Fibroblast of skin of left biceps (primary cell): ENCODE measurements around the gene TDRD5.
A peak's percentile ranks its signal among the peaks of the same experiment; 100 is the strongest.
"Not testable (repeated sequence)": the region's sequence is repeated elsewhere in the genome, so short reads cannot be mapped to it uniquely, and the experiment has no call there.

Experiments used
- DNase-seq, 2 experiments: peaks; one replicate each; pipeline ENCODE4 v3.0.0-alpha.2; 2013; ENCODE audit warnings: low read depth in 2 of 2

The TDRD5 gene

DNA sequence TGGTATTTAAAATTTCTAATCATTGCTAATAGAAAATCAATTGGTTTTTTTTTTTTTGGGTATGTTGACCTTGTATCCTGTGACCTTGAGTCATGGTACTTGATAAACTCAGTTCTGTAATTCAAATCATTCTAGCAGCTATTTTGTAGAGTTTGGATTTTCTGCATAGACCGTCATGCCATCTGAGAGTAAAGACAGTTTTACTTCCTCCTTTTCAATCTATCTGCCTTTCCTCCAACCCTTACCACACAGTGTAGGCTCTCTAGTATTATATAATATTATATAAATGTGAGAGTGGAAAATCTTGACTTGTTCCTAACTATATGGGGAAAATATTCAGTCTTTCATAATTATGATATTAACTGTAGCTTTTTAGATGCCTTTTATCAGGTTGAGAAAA lies 7.0 kb downstream of the TDRD5 start:
- no peak for DNase-seq

DNA sequence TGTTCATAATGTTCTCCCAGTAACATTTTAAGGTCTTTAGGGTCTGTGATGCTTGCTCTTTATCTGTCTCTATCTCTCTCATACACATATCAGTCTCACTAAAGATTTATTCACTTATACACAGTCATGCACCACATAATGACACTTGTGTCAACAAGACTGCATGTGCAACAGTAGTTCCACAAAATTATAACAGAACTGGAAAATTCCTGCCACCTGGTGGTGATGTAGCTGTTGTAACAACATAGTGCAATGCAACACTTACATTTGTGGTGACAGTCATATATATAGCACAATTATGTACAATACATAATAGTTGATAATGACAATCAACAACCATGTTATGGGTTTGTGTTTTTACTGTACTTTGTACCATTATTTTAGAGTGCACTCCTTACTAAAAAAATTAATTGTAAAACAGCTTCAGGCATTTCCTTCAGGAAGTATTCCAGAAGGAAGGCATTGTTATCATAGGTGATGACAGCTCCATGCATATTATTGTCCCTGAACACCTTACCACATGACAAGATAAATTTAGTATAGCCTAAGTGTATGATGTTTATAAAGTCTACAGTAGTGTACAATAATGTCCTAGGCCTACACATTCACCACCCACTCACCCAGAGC lies 8.1 kb downstream of the TDRD5 start:
- DNase-seq = no peak

DNA sequence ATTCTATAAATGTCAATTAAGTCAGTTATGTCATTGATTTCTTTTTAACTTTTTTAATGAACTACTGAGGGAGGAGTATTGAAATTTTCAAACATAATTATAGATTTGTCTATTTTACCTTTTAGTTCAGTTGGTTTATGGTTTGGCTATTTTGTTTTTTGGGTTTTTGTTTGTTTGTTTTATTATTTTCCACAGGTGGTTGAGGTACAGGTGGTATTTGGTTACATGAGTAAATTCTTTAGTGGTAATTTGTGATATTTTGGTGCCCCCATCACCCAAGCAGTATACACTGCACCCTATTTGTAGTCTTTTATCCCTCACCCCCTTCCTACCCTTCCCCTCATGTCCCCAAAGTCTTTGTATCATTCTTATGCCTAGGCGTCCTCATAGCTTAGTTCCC lies 9.5 kb downstream of the TDRD5 start:
- DNase-seq = no peak

GRCh38 chr1:179612361-179612760 lies 20.7 kb downstream of the TDRD5 start:
- no peak for DNase-seq

GRCh38 chr1:179630719-179631118 lies 39.1 kb downstream of the TDRD5 start:
- DNase-seq = no peak

GRCh38 chr1:179632868-179633267 lies 41.2 kb downstream of the TDRD5 start:
- DNase-seq = no peak

- DNase-seq = no peak
Measured at GRCh38 chr1:179637211-179637860, 45.7 kb downstream of the TDRD5 start.

- no peak for DNase-seq
Measured at GRCh38 chr1:179661018-179661417, 69.4 kb downstream of the TDRD5 start.

DNA sequence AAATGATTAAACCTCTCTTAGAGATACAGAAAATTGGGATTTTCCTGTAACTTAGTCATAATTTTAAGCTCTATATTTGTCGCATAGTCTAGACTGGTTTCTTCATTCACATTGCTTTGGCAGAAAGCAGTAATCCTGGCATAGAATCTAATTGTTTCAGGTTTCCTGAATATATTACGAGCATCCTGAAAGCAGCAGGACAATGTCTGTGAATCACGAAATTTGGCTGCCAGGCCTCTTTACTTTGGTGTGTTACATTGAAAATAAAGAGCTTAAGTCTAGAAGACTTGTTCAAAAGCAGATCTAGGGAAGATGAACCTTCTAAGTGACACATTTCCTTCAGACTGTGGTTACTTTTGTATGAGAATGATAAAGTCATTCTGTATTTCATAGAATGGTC lies 72.2 kb downstream of the TDRD5 start:
- no peak for DNase-seq

- no peak for DNase-seq
Measured at GRCh38 chr1:179677882-179678281, 86.2 kb downstream of the TDRD5 start.

DNA sequence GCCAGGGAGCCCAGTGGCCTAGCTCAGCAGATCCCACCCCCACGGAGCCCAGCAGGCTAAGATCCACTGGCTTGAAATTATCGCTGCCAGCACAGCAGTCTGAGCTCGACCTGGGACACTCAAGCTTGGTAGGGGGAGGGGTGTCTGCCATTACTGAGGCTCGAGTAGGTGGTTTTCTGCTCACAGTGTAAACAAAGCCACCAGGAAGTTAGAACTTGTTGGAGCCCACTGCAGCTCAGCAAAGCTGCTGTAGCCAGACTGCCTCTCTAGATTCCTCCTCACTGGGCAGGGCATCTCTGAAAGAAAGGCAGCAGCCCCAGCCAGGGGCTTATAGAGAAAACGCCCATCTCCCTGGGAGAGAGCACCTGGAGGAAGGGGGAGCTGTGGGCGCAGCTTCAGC lies 102.9 kb downstream of the TDRD5 start:
- not testable (repeated sequence) for DNase-seq

DNA sequence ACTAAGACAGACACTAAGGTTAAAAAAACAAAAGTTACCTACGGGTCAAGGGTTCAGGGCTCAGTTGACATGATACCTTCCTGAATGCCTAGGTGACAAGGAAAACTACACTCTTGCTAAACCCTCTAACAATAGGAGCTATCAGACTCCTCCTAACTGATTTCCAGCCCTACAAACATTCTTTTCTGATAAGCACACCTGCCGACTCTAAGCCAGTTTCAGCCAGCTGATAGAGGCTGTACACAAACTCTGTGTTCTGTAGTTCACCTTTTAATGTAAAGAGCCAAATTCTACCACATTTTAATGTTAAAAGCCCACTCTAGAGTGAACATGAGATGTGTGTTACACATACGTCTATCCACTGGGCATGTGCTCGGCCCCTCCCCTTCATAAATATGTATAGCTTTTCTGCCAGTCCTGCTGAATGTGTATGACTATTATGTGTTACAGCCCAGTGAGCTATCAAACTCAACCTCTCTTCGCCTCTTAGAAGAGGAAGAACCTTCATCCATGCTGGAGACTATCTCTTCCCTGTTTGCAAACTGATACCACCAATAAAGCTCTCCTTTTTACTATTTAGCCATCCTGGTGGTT lies 111.4 kb downstream of the TDRD5 start:
- DNase-seq = no peak

- DNase-seq = peak; percentile 16 to 29
Measured at GRCh38 chr1:179706339-179706941, 114.8 kb downstream of the TDRD5 start.

- no peak for DNase-seq
Measured at GRCh38 chr1:179707406-179707805, 115.8 kb downstream of the TDRD5 start.

GRCh38 chr1:179708434-179709195 lies 117.0 kb downstream of the TDRD5 start:
- no peak for DNase-seq

DNA sequence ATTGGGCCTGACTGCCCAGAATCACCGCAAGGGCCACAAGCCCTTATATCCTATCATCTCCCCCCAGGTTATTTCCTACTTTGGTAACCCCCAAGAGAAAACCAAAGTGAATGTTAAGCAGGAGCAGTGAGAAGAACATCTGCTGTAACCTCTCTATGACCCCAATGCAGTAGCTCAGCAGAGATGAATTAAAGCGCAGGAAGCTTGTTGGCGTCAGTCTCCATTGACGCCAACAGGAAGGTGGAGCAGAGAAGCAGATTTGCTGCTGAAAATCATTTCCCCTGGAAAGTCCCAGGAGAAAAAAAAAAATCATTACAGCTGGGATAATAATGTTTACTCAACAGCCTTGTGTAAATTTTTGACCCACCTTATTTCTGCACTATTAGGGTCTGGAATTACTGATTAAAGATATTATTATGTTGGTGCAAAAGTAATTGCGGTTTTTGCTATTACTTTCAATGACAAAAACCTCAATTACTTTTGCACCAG lies 118.3 kb downstream of the TDRD5 start:
- peak in 1 of 2 experiments; percentile 10 for DNase-seq

DNA sequence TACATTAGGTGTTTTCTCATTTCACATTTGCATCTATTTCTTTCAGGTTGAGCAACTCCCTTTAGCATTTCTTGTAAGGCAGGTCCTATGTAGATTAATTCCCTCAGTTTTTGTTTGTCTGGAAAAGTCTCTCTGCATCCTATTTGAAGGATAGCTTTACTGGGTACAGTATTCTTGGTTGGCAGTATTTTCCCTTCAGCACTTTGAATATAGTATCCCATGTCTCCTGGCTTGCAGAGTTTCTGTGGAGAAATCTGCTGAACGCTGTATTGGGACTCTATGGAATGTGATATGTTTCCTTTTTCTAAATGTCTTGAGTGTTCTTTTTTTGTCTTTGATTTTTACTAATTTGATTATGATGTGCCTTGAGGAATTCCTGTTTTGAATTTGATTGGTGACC lies 122.5 kb downstream of the TDRD5 start:
- no peak for DNase-seq

DNA sequence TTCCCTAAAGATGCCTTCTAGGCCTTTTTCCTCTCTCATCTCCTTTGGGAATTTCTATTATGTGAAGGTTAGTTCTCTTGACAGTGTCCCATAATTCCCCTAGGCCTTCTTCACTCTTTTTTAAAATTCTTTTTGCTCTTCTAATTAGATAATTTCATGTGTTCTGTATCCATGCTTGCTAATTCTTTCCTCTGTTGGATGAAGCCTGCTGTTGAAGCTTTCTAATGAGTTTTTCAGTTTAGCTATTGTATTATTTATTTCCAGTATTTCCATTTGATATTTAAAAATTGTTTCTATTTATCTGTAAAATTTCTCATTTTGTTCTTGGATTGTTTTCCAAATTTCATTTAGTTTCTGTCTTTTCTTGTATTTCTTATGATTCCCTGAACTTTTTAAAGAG lies 123.0 kb downstream of the TDRD5 start:
- no peak for DNase-seq

DNA sequence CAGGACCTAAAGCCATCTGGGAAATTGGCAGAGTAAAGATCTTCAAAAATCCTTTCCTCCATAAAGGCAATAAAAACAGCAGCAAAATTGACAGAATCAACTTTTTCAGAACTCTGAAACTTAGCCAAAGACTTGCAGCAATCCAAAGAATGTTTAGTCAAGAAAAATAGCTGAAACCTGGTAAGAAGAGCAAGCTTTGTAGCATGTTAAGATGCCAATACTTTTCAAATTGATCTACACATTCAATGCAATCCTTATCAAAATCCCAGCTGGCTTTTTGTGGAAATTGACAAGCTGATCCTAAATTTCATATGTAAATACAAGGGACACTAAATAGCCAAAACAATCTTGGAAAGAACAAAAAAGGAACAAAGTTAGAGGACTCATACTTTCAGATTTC lies 127.6 kb downstream of the TDRD5 start:
- DNase-seq = no peak

GRCh38 chr1:179728271-179728670 lies 136.6 kb downstream of the TDRD5 start:
- no peak for DNase-seq

DNA sequence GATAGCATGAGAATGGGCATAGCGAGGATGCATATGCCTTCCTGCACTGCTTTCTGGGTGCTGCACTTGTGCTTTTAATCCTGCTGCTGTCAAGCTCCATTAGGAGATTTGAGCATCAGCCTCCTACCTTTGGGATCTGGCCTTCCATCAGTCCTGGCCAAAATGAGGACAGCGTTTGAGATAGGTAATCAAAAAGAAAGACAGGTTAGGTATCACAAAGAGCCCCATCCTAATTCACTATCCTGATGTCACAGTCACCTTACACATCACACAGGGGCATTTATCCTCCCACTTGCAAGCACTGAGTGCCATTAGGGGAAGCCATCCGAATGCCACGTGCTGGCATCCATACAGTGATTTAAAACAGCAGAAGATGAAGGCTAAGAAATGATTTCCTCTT lies 138.2 kb downstream of the TDRD5 start:
- no peak for DNase-seq

DNA sequence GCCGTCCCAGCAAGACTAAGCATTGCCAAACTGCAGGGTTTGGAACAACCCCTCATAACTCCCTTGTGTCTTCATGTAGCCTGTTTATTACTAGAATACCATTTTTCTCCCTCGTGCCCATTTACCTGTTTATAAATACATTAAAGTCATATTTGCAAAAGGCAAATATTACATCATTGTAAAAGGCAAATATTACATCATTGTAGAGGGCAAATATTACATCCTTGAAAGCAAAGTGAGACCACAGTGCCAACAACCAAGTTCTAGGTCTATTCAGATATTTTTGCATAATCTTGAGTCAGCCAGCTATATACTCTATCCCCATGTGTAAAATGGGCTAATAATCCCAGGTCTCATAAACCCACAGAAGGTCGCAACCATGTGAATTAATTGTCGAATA lies 140.0 kb downstream of the TDRD5 start:
- no peak for DNase-seq
